GM18907 (cell line): ENCODE data around the gene C10orf105.

Experiments
- ATAC-seq: cut with Tn5 transposase; IDR thresholded peaks from one replicate; pipeline ENCODE4 v1.9.1; 2021; ENCODE audit warnings: mild to moderate bottlenecking, moderate library complexity; ENCODE audit not compliant: unreplicated experiment

The C10orf105 gene

DNA sequence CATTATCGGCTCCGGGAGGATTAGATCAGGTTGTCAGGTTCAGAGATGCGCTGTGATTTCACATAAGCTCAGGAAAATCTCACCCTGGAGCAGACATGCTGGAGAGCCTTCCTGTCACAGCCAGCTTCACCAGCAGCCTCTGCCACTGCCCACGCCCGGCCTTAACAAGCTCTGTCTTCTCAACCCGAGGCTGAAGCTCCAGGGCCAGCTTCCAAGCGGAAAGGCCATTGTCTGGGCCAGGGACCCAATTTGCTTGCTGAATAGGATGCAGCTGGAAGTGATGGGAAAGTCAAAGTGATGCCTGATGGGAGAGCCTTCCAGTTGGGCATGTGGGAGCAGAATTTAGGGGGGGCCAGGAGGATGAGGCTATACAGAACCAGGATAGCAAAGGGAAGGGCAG lies 36.3 kb downstream of the C10orf105 start:
- no peak for ATAC-seq

DNA sequence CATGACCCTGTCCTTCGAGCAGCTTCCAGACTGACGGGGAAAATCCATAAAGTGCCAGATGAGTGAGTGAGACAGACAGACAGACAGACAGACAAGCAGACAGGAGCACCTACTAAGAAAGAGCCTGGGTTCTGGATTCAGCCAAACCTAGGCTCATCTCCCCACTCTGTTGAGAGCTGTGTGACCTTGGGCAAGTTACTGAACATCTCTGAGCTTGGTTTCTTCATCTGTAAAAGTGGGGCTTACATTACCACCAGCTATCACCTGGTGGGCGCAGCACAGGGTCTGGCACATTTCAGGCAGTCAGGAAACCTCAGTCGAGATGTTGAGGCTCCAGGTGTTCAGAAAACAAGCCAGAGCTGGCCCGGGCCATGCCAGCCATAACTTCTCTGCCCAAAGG lies 37.6 kb downstream of the C10orf105 start:
- no peak for ATAC-seq

DNA sequence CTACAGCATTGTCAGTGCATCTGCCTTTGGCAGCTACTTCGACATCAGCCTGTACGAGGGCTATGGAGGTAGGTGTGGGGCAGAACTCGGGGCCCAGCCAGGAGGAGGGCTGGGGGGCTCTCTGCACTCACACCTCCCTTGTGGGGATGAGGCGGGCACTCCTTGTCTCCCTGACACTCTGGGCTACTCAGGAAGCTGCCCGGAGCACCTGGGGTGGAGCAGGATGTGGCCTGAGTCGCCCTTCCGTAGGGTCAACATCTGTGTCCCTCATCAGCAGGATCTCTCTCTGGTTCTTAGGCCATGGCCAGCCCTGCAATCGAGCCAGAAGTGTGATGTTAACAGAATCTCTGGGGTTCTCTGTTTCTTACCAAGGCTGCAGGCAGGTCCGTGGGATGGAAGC lies 40.2 kb downstream of the C10orf105 start:
- no peak for ATAC-seq

DNA sequence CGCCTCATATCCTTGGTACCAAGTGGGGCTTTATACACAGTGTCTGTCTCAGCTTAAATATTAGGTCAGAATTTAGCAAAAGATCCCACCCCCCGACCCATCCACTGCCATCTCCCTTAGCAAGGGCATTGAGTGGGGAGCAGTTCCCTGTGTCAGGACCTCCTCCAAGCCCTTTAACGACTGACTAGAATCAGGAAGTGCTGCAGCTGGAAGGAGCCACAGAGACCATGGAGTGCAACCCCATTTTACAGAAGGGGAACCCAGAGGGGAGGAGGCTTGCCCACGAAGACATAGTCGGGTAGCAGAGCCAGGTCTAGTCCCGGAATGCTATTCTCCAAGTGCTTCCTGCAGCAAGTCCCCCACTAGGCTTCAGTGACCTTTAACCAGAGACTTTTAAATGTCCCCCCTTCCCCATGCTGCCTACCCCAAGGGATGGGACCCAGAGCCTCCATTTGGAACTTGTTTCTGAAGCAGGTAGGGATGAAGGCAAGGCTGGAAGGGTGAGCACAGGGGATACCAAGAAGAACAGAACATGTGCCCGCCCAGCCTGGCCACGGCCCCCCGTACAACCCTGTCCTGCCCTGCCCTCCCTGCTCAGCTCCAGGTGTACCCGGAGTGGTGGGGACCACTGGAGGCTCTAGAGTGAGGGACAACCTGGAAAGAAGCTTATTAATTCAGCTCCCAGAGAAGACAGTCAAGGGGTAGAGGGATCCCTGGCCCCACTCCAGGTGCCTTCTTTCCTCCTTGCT lies 41.3 kb downstream of the C10orf105 start:
- ATAC-seq, result no peak

DNA sequence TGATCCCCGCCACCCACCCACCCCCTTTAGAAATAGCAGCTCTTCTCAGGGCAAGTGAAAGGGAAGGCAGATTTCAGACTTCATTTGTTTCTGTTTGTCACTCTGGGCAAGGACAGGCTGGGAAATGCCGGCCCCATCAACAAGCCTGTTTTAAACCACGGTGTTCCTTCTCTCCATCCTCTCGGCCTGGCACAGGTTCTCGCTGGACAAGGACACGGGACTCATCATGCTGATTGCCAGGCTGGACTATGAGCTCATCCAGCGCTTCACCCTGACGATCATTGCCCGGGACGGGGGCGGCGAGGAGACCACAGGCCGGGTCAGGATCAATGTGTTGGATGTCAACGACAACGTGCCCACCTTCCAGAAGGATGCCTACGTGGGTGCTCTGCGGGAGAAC lies 42.3 kb downstream of the C10orf105 start:
- no peak for ATAC-seq

DNA sequence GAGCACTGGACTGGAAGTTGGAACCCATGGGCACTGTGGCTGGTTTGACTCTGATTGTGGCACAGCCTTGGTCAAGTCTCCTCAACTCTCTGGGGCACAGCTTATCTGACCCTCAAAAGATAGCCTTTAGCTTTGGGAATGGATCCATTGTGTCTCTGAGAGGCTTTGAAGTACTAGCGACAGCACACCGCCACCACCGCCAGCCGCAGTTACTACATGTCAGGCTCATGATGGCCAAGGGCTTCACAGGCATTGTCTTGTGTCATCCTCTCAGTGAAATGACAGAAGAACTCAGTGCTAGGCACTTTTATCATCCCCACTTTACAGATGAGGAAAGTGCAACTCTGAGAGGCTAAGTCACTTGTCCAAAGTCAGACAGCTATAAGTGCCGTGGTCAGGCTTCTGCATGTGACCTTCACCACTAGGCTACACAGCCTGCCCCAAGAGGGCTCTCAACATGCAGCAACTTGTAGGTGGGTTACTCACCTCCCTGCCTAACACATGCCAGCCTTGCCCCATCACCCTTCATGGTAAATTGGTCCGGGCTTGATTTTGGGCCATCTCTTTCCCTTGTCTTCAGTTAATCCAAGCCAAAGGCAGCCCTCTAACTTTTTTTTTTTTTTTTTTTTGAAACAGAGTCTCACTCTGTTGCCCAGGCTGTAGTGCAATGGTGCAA lies 44.1 kb downstream of the C10orf105 start:
- ATAC-seq, result no peak

DNA sequence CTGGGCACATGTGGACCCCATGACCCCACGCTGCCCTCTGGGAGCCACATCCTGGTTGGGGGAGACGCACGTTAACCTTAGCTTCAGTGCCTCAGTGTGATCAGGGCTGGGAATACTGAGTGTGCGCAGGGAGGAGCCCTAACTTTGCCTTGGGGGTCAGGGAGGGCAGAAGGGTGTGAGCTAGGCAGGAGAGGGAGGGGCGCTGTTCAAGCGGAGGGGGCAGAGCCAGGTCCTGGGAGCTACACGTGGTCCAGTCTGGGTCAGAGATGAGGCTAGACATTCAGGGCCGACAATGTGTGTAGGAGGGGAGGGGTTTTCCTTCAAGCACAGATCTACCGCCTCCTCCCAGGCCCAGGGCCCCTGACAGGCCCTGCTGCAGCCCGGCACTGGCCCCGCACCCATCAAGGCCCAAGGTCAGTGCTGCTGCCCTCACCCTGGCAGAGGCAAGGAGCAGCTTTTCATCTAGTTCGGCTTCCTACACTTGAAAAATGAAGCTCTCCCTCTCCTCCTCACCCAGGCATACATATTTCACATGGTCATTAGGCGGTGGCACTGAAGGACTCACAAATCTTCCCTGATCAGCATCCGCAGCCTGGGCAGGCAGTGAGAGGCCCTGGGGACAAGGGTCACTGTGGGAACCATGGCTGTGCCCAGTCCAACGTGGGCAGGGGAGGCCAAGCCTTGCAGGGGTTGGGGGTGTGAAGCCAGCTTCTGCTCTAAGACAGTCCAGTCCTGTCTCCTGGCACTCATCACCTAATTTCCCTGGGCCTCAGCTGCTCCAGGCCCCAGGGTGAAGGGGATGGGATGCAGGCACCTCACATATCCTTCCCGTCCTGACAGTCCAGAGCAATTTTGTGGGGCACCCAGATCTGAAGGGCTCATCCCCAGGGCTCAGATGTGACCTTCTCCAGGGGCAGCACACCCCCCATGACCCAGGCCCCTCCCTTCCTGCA lies 47.3 kb downstream of the C10orf105 start:
- no peak for ATAC-seq

DNA sequence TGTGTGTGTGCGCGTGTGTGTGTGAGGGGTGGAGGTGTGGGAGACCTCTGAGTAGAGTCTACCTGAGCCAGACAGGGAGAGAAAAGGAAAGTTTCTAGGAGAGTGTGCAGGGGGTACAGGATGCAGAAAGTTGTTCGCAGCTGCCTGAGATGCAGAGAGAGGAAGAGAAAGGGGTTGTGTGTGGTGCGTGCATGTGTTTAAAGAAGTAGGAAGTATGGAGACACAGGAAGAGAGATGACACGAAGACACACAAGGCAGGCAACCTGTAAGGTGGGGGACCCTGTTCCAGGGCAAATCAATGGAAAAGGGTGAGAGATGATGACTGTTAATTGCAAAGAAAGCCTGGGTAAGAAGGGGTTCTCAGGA lies 52.2 kb downstream of the C10orf105 start:
- ATAC-seq, result no peak

DNA sequence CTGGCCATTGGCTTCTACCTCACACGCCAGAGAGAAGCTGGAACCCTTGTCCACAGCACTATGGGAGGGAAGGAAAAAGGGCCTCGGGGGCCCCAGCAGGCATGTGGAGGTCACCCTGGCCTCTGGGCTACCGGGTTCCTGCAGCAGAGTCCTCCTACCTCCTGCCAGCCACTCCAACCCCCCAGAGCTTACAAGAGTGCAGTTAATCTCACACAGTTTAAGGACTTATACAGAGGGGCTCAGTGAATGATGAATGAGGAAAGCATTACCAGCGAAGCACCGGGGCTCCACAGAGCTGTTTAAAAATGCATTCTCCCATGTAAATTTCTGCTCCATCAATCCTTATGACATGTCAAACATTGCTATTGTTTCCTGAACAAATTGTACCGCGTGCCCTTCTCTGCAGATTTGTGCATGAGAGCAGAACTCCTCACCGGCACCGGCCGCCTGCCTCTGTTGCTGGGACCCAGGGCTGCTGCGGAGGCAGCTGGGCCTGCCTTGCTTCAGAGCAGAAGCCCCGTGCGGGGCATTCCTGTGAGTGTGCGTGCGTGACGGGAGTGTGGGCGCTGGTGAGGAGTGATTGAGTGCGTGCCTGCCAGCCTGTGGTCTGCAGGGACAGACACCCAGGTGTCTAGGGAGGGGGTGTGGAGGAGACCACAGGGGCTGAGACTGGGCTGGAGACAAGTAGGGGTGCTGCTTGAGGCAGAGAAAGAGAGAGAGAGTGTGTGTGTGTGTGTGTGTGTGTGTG lies 52.8 kb downstream of the C10orf105 start:
- ATAC-seq, result no peak

DNA sequence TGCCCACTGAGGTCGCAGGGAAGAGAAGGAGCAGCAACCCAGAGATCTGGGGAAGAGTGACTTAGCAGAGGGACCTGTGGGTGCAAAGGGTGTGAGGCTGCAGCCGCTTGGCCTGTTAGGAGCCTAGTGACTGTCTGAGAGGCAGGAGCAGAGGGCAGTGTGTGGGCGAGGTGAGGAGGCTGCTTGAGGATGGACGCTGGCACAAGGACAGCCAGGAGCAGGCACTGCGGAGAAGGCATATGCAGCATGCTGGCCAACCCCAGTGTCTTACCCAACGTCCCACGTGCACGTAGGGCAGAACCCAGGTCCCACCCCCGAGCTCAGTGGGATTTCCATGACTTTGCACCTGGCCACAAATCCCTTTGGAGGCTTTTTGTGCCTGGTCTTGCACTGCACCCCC lies 54.1 kb downstream of the C10orf105 start:
- no peak for ATAC-seq

DNA sequence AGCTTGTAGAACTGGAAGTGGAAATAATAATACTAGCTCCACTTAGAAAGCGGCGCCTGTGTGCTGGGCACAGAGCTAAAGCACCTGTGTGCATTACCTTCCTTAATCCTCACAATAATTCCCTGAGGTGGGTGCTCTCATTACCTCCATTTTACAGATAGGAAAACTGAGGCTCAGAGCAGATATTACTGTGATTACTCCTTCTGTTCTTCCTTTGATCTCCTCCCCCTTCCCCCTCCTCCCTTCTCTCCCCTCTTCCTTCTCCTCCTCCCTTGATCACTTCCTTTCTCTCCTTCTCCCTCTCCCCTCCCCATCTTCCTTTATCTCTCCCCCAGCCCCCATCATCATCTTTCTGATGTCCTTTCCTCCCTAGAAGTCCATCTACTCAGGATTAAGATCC lies 55.0 kb downstream of the C10orf105 start:
- ATAC-seq, result no peak

DNA sequence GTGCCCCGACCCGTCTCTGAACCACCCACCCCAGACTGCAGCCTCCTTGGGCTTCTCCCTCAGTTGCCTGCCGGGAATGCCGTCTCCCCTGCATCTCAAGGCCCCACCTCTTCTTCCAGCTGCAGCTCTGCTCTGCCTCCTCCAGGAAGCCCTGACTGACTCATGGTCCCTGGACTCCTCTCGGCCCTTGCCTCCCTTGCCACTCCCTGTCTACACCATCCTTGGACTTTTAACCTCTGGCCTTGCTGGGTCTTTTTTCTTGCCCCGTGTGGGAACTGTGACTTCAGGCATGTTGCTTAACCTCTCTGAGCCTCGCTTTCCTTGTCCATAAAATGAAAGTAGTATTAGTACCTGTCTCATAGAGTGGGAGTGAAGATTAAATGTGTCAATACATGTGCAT lies 56.3 kb downstream of the C10orf105 start:
- ATAC-seq, result no peak

DNA sequence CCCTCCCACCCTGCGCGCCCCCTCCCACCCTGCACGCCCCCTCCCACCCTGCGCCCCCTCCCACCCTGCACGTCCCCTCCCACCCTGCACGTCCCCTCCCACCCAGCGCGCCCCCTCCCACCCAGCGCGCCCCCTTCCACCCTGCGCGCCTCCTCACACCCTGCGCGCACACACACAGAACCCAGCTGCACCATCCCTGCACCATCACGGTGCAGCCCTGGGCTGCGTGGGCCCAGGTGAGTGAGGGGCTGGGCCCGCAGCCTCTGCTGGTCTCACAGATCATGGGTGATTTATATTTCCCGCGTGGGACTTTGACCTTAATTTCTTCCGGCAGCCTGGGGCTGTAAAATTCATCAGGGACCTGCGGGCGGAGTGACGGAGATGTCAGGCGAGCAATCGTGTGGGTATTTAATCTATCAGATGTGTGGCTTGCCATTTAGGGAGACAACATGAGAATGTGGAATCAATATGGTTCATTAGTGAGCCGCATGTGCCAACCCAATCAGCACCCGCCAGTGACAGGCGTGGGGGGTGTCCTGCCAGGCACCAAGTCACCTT lies 57.7 kb downstream of the C10orf105 start:
- no peak for ATAC-seq
